HG03159 (cell line): Measurements from ENCODE around the gene STRN3.

Source experiments
- ATAC-seq: cut with Tn5 transposase; IDR thresholded peaks from one replicate; pipeline ENCODE4 v1.9.1; 2021; ENCODE audit warnings: mild to moderate bottlenecking, moderate library complexity; ENCODE audit not compliant: unreplicated experiment

STRN3 gene

DNA sequence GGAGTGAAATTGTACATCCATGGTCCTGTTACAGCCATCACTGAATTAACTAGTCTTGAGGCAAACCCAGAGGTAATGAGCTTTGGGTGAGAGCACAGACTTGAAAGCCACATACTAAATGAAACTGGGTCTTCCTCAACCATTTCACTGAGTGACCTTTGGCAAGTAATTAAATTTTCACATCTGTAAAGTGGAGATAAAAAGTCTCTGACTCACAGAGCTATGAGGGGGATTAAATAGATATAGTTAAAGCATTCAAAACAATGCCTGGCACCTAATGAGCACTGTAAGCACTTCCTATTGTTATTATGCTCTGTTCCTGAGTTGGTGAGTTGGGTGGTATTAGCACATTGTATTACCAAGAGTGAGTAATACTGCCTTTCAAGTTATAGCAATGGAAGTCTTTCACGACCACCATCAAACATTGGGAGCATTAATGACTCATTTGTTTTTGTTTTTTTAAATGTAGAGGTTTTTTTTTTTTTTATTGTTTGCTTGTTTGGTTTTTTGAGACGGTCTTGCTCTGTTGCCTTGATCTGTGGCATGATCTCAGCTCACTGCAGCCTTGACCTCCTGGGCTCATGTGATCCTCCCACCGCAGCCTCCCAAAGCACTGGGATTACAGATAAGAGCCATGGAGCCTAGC, 12.5 kb upstream of the STRN3 start:
- ATAC-seq, result no peak

- ATAC-seq, result no peak
These were observed 11.6 kb upstream of the STRN3 start for GRCh38 chr14:31037709-31038221.

GRCh38 chr14:31036552-31036951, 10.4 kb upstream of the STRN3 start:
- ATAC-seq, result no peak

DNA sequence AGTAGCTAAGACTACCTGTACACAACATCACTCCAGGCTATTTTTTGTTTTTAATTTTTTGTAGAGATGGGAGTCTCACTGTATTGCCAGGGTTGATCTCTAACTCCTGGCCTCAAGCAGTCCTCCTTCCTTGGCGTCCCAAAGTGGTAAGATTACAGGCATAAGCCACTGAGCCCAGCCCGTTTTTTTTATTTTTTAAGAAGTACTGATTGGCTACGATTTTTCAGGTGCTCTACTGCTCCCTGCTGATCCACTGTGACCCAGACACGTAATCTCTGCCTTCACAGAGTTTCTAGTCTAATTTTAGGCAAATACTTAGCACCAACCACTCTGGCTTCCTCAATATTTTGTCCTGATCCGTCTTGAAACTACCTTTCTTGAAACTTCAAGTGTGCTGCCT, 4.3 kb upstream of the STRN3 start:
- ATAC-seq, result no peak

DNA sequence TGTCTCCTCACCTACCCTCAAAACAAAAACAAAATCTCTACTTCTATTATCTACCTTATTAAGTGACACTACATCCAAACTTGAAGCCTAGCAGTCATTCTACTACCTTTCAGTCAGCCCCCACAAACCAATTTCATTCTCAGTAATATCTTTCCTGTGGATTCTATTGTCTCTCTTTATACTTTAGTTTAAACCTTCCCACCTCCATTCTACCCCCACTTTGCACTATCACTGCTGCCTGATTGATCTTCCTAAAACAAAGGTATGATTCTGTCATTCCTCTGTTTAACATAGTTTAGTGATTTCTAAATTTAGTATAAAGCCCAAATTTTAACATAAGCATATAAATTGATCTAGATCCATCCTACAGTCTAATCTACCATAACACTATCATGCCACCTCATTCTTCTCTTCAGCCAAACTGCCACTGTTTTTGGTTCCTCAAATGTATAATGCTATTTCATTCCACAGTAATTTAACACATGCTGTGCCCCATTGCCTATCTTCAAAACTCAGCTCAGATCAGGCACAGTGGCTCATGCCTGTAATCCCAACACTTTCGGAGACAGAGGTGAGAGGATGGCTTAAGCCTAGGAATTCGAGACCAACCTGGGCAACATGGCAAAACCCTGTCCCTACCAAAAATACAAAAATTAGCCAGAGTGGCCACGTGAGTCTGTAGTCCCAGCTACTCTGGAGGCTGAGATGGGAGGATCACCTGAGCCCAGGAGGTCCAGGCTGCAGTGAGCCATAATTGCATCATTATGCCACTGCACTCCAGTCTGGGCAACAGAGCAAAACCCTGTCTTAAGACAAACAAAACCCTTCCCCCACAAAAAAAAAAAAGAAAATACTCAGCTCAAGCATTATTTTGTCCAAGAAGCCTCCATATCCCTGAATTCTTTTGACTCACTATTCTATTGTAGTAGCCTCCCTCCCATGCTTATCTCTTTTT, 3.1 kb upstream of the STRN3 start:
- no peak for ATAC-seq

DNA sequence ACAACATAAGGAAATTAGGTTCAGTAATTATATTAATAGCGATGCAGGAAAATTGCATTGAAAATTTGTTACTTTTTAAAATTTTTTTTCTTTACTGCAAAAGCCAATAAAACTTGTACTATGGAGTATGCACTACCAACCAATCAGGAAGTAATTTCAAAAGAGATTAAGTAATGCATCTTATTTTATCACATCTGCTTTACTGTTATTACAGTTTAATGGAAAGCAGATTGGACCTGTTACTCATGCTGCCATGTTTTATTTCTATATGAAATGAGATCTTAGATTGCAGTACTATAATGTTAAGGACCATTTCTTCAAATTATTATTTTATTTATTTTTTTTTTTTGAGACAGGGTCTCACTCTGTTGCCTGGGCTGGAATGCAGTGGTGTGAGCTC, 1.7 kb upstream of the STRN3 start:
- no peak for ATAC-seq

DNA sequence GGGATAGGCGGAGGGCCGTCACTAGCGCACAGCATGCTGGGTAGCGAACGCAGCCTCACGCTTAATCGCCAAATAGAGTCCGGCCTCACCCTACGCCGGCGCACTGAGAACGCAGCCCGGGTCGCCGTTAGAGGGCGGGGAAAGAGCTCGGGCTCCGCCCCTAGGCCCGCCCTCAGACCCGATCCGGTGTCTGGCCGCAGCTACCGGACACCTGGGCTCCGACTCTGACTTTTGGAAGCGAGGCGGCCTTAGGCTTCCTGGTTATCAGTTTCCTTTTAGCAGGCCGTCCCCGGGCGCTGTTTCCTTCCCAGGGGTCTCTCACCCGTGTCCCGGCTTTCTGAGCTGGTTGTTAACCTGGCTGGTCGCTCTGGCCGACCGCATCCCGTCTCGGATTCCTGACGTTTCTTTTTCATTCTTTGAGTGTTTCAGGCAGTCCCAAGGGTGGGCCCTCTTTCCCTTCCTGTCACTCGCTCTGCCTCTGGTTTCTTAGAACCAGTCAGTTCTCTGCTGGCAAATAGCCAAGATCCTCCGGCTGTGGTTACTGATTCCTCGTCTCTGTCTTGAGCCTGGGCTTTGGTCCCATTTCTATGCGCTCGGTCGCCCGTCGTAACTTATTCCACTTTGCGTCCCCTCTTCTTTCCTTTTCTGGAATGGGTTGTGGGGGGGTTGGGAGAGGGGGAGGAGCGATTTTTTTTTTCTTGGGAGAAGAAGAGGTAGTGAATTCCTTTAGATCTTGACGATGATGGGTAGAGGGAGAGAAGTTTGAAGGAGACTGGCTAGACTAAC, 464 bp upstream of the STRN3 start:
- ATAC-seq, result peak; percentile 91

GRCh38 chr14:31025367-31026076, 657 bp downstream of the STRN3 start, which contains the start of gene AP4S1:
AP4S1 (plus strand) TSS chr14:31025649; CDS start chr14:31066197, 40,548 bp downstream.
- peak; percentile 18 for ATAC-seq

GRCh38 chr14:31024577-31025366, 1.4 kb downstream of the STRN3 start:
- no peak for ATAC-seq

DNA sequence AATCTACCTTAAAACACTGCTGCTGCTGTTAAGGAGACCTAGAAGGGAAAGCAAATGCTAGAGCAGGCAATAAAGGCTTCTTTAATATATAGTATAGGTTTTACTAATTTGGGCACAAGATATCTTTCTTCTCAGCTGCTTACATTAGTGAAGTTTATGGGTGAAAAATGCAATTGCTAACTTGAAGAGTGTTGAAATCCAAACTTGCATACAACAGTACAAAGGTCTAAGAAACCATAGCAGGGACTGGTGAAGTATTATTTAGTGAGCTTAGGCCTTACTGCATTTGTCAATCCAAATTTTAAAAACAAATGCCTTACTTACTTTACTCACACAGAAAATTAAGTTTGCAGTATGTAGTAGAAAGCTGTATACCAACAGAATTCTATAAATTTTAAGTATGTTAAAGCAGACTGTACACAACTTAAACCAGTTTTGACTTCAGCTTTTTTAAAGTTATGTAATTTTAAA, 2.1 kb downstream of the STRN3 start:
- ATAC-seq, result no peak

DNA sequence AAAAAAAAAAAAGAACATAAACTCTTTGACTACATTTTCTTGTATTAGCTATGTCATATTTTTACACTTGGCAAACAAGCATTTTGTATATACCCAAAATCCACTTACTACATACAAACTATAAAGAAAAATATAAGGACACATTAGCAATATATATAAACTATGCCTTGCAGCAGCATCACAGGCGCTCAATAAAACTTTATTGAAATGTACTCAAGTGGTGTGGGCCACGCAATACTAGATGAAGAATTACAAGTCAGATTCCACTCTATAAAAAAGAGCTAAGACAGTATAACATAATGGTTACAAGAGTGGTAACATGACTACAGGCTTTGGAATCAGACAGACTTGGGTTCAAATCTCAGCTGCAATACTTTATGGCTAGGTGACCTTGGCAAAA, 3.8 kb downstream of the STRN3 start:
- ATAC-seq, result no peak

GRCh38 chr14:31021576-31021949, 4.6 kb downstream of the STRN3 start:
- ATAC-seq, result no peak

DNA sequence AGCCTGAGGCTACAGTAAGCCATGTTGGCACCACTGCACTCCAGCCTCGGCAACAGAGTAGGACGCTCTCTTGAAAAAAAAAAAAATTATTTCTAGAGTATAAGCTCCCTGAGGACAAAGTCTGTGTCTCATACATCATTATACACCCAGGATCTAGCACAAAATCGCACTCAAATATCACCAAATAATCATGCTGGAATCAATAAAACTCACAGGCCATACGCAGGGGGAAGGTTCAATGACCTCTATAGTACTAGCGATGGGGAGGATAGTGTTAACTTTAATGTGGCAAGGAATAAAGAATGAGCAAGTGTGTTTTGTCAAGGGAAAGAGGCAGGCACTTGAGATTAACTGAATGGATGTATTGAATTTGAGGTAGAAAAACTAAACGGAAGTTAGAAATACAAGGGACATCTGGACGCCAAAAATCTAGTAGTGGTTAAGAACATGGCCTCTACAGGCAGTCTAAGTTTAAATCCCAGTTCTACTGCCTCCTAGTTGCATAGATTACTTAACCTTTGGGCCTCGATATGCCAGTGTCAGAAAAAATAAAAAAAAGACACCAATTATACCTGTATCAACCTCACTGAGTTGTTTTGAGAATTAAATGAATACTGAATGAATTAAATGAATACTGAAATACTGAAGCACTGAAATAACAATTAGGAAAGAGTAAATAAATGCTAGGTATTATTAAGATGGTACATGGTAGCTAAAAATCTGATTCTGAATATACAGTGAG, 5.2 kb downstream of the STRN3 start:
- no peak for ATAC-seq

- ATAC-seq, result no peak
These were observed 8.0 kb downstream of the STRN3 start for GRCh38 chr14:31018057-31018645.

GRCh38 chr14:31013841-31014240, 12.3 kb downstream of the STRN3 start:
- no peak for ATAC-seq

GRCh38 chr14:31010935-31011334, 15.2 kb downstream of the STRN3 start:
- ATAC-seq, result no peak

- no peak for ATAC-seq
These were observed 16.2 kb downstream of the STRN3 start for GRCh38 chr14:31009836-31010574.

- no peak for ATAC-seq
These were observed 19.5 kb downstream of the STRN3 start for GRCh38 chr14:31006703-31007102.
